HG03439 (cell line): ENCODE measurements around the gene U2AF2.
"Not testable (repeated sequence)": the region's sequence is repeated elsewhere in the genome, so short reads cannot be mapped to it uniquely, and the experiment has no call there.

Source experiments
- ATAC-seq: cut with Tn5 transposase; IDR thresholded peaks from one replicate; pipeline ENCODE4 v1.9.1; 2021; ENCODE audit warnings: mild to moderate bottlenecking, moderate library complexity; ENCODE audit not compliant: unreplicated experiment

Gene U2AF2

GRCh38 chr19:55700813-55701212 lies 46.0 kb downstream of the U2AF2 start:
- no peak for ATAC-seq

- ATAC-seq, result no peak
Observed at GRCh38 chr19:55702131-55702627, 47.3 kb downstream of the U2AF2 start.

GRCh38 chr19:55703790-55704215 lies 49.0 kb downstream of the U2AF2 start:
- no peak for ATAC-seq

- ATAC-seq, result no peak
Observed at GRCh38 chr19:55704494-55705245, 49.8 kb downstream of the U2AF2 start.

GRCh38 chr19:55705972-55706371 lies 51.1 kb downstream of the U2AF2 start:
- no peak for ATAC-seq

- no peak for ATAC-seq
Observed at GRCh38 chr19:55711719-55712118, 56.9 kb downstream of the U2AF2 start.

- no peak for ATAC-seq
Observed at GRCh38 chr19:55712804-55713631, 58.2 kb downstream of the U2AF2 start.

- no peak for ATAC-seq
Observed at GRCh38 chr19:55716531-55716930, 61.7 kb downstream of the U2AF2 start.

GRCh38 chr19:55717251-55717650 lies 62.4 kb downstream of the U2AF2 start:
- ATAC-seq, result no peak

GRCh38 chr19:55717879-55718711 lies 63.3 kb downstream of the U2AF2 start:
- ATAC-seq, result not testable (repeated sequence)

- no peak for ATAC-seq
Observed at GRCh38 chr19:55720214-55720746, 65.4 kb downstream of the U2AF2 start.

- no peak for ATAC-seq
Observed at GRCh38 chr19:55720801-55721200, 66.0 kb downstream of the U2AF2 start.

GRCh38 chr19:55723491-55723890 lies 68.7 kb downstream of the U2AF2 start:
- ATAC-seq, result no peak
